ENCODE measurements around the gene LARP1. TPM values are rescaled to one million over a fixed set of nuclear protein-coding genes. Genes with fewer than 3 reads are reported as not detected.

LARP1 gene
- total RNA-seq, 3 donors from 2014 or later: 64.0 to 123 (median 73.7) TPM

DNA sequence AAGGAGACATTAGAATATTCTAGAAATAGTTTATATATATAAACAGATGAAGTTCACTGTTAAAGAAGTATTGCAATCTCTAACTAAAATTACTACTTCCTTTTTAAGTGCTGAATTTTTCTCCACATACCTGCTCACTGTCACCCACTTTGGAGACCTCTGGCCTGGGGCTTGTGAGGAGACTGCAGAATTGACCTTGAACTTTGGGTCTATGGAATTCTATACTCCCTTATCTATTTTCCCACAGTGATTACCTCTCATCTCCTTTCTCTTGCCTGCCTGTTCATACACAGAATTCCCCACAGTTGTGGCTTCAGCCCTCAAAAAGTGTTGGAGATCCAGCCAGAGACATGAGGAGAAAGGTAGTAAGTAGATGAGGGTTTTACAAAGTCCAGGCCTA, 45.4 kb downstream of the LARP1 start:
- Histone ChIP-seq H3K4me1 (no peaks in the 10 kb centered on the region), H3K4me3 (no peak overlapping the region), H3K36me3 (peaks cover 22% of the 10 kb centered on the region), H3K9me3 (no peaks in the 10 kb centered on the region), H3K27ac (no peak overlapping the region), H3K27me3 (no peaks in the 10 kb centered on the region)
- no peak for TF ChIP-seq CTCF (IDR thresholded peaks at IDR 0.05)
- no peak for TF ChIP-seq POLR2A (IDR thresholded peaks at IDR 0.05)
- TF ChIP-seq POLR2AphosphoS5 (IDR thresholded peaks at IDR 0.05): no peak
- no peak for DNase-seq (ENCODE audit: low spot score in 2 of 2)
- intact Hi-C loops (cut with DNase I; ENCODE audit: low total_unique reads): loop anchor here (10.0 kb wide), 1 partner anchor 146 kb away; no protein-coding TSS in a partner anchor

DNA sequence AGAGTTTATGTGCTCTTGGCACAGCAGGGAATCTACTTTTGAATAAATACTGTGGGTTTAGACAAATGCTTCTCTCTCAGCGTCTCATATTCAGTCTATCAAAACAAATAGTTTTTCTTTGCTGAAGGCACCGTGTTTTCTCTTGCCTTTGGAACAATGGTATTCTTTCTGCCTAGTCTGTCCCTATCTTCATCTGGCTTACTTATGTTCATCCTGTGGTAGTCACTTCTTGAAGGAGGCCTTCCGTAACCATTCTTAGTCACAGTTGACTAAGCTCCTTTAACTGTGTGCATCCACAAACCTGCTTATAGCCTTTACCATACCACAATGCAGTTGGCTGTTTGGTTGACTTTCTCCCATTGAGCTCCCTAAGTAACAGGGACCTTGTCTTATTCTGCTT, 45.9 kb downstream of the LARP1 start:
- Histone ChIP-seq H3K4me3 (no peak overlapping the region), H3K36me3 (peaks cover 22% of the 10 kb centered on the region), H3K27ac (no peak overlapping the region), H3K4me1 (no peaks in the 10 kb centered on the region), H3K27me3 (no peaks in the 10 kb centered on the region), H3K9me3 (no peaks in the 10 kb centered on the region)
- TF ChIP-seq POLR2AphosphoS5 (IDR thresholded peaks at IDR 0.05): no peak
- no peak for TF ChIP-seq POLR2A (IDR thresholded peaks at IDR 0.05)
- no peak for TF ChIP-seq CTCF (IDR thresholded peaks at IDR 0.05)
- no peak for DNase-seq (ENCODE audit: low spot score in 2 of 2)
- intact Hi-C loops (cut with DNase I; ENCODE audit: low total_unique reads): loop anchor here (10.0 kb wide), 1 partner anchor 146 kb away; no protein-coding TSS in a partner anchor

DNA sequence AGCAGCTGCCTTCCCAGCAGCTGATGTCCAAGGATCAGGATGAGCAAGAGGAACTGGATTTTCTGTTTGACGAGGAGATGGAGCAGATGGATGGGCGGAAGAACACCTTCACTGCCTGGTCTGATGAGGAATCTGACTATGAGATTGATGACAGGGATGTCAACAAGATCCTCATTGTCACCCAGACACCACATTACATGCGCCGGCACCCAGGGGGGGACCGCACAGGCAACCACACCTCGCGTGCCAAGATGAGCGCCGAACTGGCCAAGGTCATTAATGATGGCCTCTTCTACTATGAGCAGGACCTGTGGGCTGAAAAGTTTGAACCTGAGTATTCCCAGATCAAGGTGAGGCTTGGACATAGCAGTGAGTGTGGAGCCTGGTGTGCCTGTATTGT, 46.9 kb downstream of the LARP1 start:
- Histone ChIP-seq H3K27me3 (no peaks in the 10 kb centered on the region), H3K36me3 (peaks cover 22% of the 10 kb centered on the region), H3K4me3 (no peak overlapping the region), H3K9me3 (no peaks in the 10 kb centered on the region), H3K4me1 (no peaks in the 10 kb centered on the region), H3K27ac (no peak overlapping the region)
- no peak for DNase-seq (ENCODE audit: low spot score in 2 of 2)
- intact Hi-C loops (cut with DNase I; ENCODE audit: low total_unique reads): loop anchor here (10.0 kb wide), 1 partner anchor 147 kb away; no protein-coding TSS in a partner anchor
- TF ChIP-seq POLR2AphosphoS5 (IDR thresholded peaks at IDR 0.05): no peak
- TF ChIP-seq POLR2A (IDR thresholded peaks at IDR 0.05): no peak
- TF ChIP-seq CTCF (IDR thresholded peaks at IDR 0.05): no peak

DNA sequence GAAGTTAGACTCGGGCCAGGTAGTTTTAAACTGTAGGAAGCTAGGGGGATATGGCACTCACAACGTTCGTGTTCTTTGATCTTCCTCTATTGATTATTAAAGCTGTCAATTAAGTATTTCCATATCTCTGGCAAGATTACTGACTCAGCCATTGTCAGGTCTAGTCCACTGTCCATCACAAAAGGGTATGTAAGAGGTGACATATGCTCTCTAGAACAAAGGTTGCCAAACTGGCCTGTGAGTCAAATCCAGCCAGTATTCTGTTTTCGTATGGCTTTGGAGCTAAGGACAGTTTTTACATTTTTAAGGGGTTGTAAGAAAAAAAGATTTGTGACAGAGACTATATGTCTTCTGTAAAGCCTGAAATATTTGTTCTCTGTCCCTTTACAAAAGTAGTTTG, 51.0 kb downstream of the LARP1 start:
- H3K9me3 ChIP-seq: no peaks in the 10 kb centered on the region
- no peak overlapping the region for H3K4me3 ChIP-seq
- no peaks in the 10 kb centered on the region for H3K4me1 ChIP-seq
- peaks cover 25% of the 10 kb centered on the region for H3K36me3 ChIP-seq
- TF ChIP-seq CTCF (IDR thresholded peaks at IDR 0.05): no peak
- TF ChIP-seq POLR2AphosphoS5 (IDR thresholded peaks at IDR 0.05): no peak
- no peak for TF ChIP-seq POLR2A (IDR thresholded peaks at IDR 0.05)
- no peak overlapping the region for H3K27ac ChIP-seq
- DNase-seq (ENCODE audit: low spot score in 2 of 2): no peak
- intact Hi-C loops (cut with DNase I; ENCODE audit: low total_unique reads): loop anchor here (10.0 kb wide), 1 partner anchor 151 kb away; no protein-coding TSS in a partner anchor
- no peaks in the 10 kb centered on the region for H3K27me3 ChIP-seq

- Histone ChIP-seq H3K4me1 (no peaks in the 10 kb centered on the region), H3K9me3 (no peaks in the 10 kb centered on the region), H3K27me3 (no peaks in the 10 kb centered on the region), H3K27ac (no peak overlapping the region), H3K4me3 (no peak overlapping the region), H3K36me3 (peaks cover 6% of the 10 kb centered on the region)
- DNase-seq (ENCODE audit: low spot score in 2 of 2): no peak
- TF ChIP-seq CTCF (IDR thresholded peaks at IDR 0.05) (no peak), POLR2A (IDR thresholded peaks at IDR 0.05) (no peak), POLR2AphosphoS5 (IDR thresholded peaks at IDR 0.05) (no peak)
- intact Hi-C loops (cut with DNase I; ENCODE audit: low total_unique reads): no loop called here
Observed at GRCh38 chr5:154811239-154811638, 56.1 kb downstream of the LARP1 start.
